Activated CD4-positive, alpha-beta T cell treated with anti-CD3 and anti-CD28 coated beads for 4 hours (primary cell): ENCODE measurements around the gene EIF3K.
"Not testable (repeated sequence)": the region's sequence is repeated elsewhere in the genome, so short reads cannot be mapped to it uniquely, and the experiment has no call there.

ENCODE experiments used
- DNase-seq, 2 donors: peaks; one replicate each; pipeline ENCODE4 v3.0.0-alpha.2; 2020

EIF3K gene

DNA sequence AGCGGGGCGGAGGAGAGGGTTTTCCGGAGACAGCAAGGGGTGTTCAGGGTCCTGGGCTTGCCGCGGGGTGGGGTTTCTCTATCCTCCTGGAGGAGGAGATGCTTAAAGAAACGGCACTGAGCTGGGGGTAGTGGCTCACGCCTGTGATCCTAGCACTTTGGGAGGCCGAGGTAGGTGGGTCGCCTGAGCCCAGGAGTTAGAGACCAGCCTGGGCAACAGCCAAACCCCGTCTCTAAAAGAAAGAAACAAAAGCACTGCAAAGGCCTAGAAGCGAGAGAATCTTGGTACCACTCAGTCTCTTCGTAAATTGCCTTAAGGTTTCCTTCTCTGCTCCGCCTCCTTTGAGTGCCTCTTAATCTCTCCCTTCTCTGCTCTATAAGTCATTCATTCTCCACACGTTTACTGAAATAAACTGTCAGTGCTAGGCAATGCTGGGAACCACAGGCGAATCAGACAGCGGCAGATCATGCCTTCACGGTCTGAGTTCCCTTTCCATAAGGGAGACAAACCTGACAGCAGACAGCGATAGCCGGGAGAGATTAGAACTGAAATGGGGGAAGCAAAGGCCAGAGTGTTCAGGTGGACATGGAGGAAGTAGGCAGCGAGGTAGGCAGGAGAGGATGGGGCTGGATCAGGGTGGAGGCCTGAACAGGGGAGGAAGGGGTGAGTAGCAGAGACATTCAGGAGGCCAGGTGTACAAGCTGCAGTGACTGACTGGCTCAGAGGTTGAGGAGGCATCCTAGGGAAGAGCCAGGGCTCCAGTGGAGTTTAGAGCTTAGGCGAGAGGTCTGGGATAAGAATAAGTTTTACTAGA is 580 bp downstream of the EIF3K start:
- DNase-seq, result no peak

DNA sequence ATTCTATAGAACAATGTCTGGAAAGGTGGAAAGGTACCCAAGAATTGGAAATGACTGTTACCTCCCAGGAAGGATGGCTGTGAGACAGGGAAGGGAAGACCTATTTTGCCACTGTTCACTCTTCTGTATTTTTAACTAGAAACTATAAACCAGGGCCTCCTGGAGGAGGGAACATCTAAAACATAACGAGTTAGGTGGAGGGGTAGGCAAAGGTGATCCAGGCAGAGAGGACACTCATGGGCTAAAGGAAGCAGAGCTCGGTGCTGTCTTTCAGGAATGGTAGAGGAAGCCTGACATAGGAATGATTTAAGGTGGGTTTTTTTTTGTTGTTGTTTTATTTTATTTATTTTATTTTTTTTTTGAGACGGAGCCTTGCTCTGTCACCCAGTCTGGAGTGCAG is 5.8 kb downstream of the EIF3K start:
- no peak for DNase-seq

DNA sequence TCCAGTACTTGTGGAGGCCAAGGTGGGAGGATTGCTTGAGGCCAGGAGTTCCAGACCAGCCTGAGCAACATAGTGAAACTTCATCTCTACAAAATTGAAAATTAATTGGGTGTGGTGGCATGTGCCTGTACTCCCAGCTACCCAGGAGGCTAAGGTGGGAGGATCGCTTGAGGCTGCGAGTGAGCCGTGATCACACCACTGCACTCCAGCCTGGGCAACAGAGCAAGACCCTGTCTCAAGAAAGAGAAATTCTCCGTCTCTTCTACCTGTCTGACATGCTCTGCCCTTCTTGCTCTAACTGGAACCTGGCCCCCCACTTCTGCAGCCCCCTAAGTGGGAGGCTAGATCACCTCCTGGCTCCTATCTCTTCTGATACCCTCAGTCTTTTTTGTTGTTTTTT is 7.4 kb downstream of the EIF3K start:
- DNase-seq, result no peak

DNA sequence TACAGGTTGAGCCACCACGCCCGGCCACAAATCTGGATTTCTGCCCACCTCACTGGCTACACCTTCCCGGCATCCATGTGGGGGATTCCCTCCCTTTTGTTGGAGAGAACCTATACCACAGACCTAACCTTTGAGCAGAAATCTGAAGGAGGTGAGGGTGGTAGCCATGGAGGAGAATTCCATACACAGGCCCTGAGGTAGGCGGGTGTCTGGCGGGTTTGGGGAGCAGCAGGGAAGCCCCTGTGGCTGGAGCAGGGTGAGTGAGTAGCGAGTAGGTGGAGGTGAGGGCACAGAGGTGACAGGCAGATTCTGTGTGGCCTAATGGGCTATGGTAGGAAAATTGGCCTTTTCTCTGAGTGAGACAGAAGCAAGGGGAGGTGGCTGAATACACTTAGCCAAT is 10.6 kb downstream of the EIF3K start:
- no peak for DNase-seq

DNA sequence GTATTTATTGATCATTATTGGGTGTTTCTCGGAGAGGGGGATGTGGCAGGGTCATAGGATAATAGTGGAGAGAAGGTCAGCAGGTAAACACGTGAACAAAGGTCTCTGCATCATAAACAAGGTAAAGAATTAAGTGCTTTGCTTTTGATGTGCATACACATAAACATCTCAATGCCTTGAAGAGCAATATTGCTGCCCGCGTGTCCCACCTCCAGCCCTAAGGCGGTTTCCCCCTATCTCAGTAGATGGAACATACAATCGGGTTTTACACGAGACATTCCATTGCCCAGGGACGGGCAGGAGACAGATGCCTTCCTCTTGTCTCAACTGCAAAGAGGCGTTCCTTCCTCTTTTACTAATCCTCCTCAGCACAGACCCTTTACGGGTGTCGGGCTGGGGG is 12.3 kb downstream of the EIF3K start:
- DNase-seq, result not testable (repeated sequence)

DNA sequence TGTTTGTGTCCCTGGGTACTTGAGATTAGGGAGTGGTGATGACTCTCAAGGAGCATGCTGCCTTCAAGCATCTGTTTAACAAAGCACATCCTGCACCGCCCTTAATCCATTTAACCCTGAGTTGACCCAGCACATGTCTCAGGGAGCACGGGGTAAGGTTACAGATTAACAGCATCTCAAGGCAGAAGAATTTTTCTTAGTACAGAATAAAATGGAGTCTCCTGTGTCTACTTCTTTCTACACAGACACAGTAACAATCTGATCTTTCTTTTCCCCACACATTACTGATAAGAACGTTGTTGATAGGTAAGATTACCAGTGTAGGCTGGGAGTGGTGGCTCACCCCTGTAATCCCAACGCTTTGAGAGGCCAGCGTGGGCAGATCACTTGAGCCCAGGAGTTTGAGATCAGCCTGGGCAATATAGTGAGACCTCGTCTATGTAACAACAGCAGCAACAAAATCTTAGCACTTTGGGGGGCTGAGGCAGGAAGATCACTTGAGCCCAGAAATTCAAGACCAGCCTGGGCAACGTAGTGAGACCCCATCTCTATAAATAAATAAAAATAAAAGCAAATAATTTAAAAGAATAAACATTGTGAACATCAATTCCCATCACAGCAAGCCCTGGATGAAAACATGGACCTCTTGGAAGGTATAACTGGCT is 13.0 kb downstream of the EIF3K start:
- not testable (repeated sequence) for DNase-seq

DNA sequence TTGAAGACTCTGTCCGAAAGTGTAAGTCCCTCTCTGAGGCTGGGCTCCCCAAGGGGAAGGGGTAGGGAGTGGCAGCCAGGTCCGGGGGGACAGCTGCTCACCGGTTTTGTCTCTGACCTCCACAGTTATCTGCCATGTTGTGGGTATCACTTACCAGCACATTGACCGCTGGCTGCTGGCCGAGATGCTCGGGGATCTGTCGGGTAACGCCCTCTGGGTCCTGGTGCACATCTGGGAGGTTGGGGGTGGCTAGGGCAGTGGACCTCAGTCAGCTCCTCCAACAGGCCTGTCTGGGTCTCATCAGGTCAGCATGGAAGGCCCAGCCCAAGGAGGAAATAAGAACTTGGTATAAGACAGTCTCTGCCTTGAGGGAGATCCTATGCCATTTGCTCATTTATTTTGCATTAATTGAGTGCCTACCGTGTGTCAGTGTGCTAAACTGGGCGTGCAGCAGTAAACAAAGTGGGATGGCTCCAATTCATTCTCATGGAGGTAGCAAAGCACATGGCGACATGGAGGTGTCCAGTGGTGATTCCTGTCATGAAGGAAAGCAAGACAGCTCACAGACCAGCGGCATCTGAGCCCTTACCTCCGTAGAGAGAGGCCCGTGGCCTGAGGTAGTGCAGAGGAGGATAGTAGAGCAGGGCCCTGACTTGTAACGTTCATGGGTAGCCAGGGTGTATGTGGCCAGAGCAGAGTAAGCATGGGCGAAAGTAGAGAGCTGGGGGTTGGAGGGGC is 13.7 kb downstream of the EIF3K start:
- no peak for DNase-seq

DNA sequence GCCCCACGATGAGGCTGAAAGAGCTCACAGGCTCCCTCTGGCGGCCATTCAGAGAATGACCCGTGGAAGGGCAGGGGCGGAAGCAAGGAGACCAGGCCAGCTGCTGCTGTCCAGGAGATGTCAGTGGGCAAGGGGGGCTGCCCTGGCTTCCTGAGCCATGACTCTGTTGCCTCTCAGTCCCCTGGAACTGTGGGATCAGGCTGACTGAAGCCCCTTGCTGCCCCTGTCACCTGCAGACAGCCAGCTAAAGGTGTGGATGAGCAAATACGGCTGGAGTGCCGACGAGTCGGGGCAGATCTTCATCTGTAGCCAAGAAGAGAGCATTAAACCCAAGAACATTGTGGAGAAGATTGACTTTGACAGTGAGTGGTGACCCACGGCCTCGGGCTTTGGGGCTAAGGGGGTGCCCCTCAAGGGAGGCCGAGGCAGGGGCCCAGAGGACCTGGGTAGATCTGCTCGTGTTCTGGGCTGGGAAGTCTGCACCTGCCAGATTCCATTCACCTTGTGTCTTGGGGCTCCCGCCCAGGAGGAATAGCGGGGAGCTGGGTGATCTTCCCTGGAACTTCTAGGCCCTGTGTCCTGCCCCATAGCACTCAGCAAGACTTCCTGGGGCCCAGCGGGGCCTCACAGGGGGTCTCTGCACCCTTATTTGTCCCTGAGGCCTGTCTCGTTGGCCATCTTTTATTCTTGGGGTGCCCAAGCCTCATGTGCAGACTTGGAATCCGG is 15.9 kb downstream of the EIF3K start:
- DNase-seq, result peak; percentile 58 to 70

DNA sequence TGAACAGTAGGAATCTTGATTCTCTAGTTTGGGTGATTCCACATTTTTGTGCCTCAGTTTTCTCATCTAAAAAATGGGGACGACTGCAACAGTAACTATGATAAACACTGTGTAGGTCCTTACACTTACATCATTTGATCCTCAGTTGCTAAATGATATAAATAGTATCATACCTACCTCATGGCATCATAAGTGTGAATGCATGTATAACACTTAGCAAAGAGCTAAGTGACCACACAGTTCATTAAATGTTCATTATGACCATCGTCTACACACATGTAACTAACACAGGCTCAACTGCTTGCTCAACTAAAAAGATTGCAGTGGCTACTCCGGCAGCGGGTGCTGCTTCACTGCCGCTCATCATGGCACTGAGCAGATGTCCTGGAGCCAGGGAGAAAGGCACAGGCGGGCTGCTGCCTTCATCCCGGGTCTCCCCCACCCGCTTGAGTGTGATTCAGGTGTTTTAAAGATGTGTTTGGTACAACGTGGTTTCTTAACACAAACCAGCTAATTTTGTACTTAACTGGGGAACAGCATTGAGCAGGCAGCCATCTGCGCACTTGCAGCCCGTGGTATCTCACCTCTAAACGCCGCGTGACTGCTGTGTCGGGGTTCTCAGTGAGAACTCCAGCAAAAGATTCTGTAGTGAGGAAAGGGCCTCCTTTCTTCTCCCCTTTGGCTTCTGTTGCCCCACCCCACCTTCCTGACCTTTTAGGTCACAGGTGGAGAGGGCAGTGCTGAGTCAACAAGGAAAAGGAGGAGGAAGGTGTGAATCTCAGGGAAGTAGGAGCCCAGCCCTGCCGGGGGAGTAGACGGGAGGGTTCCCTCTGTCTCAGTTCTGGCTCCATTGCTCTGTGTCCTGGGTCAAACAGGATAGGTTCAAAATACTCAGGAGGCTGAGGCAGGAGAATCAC is 16.8 kb downstream of the EIF3K start:
- no peak for DNase-seq

DNA sequence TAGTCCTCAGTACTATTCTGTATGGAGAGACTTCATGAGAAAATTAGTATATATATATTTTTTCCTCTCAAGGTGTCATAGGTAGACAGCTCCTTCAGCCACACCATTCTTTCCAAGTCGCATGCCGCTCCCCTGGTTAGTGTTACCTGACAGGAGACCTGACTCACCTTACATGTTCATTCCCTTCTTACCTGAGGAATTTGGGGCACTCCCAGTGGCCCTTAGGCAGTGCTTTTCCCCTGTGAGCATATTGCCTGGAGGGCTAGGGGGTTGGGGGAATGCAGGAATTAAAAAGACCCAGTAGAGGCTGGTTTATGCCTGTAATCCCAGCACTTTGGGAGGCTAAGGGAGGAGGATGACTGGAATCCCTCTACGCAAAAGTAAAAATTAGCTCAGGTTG is 19.5 kb downstream of the EIF3K start:
- DNase-seq, result no peak

DNA sequence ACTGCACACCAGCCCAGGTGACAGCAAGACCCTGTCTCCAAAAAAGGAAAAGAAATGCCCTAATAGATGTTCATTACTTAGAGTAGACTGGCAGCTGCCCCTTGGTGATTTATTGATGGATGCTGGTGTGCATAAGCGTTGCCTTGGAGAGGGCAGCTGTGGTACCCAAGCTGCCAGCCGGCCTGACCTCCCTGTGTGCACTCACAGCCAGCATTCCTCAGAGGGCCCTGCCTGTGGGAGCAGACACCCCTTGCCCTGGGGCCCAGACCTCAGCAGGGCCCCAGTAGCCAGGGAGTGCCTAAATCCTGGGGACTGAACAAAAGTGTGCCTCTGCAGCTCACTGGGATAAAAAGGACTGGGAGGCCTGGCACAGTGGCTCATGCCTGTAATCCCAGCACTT is 20.7 kb downstream of the EIF3K start:
- no peak for DNase-seq

DNA sequence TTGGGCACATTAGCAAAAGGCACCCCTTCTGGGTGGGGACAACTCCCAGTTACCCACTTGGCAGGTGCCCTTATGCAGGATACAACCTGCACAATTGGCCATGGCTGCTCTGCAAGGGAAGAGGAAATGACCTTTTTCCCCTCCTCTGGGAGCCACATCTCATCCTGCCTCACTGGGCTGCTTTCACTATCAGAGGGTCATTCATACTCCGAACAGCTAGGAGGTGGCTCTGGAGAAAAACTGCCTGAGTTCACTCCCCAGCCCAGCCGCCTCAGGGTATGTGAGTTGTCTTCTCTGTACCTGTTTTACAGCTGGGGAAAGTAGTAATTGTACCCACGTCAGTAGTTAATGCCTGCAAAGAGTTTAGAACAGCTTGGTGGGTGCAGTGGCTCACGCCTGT is 21.4 kb downstream of the EIF3K start:
- DNase-seq, result no peak

DNA sequence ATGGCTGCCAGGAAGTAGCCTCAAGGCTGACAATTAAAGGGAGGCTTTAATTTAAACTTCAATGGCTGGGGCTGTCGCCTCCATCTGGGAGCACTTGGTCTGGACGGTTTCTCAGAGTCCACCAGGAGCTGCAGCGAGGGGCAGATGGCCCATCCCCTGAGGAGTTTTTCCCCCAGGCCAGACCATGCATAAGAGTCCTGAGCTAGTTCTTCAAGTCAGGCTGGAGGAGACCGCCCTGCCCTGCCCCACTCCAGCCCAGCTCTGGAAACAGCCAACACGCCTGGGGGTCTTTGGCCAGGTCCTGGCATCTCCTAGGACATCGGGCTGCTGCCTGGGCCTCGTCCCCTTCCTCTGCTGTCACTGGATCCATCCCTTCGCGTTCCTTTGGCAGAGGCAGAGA is 23.2 kb downstream of the EIF3K start:
- DNase-seq, result no peak

DNA sequence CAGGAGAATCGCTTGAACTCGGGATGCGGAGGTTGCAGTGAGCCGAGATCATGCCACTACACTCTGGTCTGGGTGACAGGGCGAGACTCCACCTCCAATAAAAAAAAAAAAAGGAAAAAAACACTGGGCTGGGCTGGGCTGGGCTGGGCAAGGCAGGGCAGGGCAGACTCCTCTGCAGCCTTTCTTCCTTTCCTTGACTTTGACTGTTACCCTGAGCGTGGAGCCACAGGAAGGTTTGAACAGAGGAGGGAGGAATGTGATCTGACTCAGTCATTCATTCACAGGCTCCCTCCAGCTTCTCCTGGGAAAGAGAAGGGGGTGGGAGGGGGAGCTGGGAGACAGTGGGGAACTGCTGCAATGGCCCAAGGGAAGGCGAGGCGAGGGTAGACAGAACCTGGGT is 25.7 kb downstream of the EIF3K start:
- no peak for DNase-seq

DNA sequence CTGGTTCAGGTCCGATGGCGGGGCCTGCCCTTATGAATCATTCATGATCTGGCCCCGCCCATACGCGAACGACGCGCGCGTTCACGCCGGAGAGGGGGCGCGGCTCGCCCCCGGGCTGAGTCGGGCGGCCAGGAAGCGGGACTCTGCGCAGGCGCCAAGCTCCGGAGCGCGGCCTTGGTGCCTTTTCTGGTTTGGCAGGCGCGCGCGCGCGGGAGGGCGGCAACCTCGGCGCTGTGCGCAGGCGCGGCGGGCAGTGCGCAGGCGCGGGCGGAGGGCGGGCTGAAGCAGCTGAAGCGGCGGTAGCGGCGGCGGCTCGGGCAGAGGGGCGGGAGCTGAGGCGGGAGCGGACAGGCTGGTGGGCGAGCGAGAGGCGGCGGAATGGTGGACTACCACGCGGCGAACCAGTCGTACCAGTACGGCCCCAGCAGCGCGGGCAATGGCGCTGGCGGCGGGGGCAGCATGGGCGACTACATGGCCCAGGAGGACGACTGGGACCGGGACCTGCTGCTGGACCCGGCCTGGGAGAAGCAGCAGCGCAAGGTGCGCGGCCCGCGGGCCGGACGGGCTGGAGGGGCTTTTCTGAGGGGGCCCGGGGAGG is 28.5 kb downstream of the EIF3K start, which contains the start of gene ACTN4:
TSS of gene ACTN4 (plus strand) at position 282 of the 598 bp plus-strand sequence. CDS start at position 379, 97 bp downstream.
- peak; percentile 99 to 100 for DNase-seq

DNA sequence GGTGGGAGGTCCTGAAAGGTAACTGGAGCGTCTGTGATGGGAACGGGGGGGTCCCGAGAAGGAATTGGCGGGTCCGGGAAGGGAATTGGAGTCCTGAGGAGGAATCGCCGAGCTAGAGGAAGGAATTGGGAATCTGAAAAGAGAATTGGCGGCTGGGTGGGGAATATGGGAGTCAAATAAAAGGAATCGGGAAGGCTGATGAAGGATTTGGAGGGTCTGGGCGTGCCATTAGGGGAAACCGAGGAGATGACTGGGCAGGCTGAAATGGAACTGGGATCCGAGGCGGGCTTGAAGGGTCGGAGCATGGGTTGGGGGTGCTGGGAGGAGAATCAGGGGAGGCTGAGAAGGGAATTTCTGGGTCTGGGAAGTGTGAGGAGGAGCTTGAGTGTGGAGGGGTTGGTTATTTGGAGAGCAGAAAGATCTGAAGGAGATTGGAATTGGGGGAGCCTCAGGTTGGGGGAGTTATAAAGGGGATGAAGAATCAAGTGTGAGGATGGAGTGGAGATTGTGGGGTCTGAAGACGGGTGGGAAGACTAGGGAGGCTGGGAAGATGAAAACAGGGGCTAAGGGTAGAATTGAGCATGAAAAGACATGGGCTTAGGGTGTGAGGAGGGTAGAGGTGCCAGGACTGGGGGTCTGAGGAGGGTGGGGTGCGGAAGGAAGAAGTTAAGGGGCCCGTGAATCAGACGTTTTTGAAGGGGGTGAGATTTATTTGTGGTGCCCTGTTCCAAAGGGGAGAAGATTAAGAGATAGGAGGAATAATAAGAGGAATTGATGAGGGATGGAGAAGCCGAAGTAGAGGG is 29.2 kb downstream of the EIF3K start:
- DNase-seq, result no peak

DNA sequence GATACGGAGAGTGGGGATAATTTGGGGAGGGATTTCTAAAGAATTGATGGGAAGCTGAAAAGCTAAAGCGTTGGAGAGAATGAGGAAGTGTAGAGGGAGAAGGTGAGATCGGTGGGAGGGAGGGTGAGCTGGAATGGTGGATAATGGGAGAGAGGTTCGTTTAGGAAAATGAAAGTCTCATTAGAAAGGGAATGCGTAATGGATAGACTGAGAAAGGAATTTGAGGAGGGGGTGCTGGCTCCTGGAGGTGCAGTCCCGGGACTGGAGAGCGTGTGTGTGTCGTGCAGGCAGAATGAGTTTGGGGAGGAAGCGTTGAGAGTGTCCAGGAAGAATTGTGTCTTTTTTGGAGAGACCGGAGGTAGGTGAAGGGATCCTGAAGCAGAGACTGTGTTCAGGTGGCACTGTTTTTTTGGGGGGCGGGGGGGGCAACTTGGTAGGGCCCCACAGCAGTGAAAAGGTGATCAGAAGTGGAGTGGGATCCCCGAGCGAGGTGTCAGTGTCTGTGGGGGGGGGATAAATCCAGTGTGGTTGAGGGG is 29.8 kb downstream of the EIF3K start:
- DNase-seq, result no peak

DNA sequence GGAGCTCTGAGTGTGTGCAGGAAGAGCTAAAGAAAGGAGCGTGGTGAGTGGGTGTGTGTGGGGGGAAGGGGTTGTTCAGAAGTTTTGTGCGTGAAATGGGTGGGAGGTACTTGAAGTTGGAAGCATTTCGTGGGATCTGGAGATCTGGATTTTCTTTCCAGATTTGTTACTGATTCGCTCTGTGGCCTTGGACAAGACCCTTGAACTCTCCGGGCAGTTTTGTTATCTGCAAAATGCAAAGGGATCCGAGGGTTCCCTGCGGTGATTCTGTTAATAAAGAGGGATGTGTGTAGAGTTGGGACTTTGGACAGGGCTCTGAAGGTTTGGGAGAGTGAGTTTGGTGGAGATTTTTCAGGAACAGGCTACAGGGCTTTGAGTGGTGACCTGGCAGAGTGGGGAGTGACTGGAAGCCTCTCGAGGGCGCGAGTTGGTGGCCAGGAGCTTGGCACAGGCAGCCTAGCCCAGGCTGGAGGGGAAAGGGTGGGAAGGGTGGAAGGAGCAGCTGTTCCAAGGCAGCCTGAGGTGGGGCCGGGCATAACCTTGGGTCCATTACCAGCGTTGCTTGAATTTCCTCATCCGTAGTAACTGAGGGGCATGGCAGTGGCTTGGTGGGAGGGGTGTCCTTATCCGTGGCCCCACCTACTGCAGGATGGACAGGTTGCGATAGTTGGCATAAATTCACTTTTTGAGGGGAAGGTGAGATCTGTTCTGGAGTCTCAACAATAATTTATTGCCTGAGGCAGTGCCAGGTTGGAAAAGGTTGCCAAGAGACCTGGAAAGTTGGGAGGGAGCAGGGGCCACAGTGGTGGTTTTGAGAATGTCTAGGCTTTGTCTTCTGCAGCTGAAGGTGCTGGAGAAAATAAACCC is 30.6 kb downstream of the EIF3K start:
- DNase-seq, result no peak

DNA sequence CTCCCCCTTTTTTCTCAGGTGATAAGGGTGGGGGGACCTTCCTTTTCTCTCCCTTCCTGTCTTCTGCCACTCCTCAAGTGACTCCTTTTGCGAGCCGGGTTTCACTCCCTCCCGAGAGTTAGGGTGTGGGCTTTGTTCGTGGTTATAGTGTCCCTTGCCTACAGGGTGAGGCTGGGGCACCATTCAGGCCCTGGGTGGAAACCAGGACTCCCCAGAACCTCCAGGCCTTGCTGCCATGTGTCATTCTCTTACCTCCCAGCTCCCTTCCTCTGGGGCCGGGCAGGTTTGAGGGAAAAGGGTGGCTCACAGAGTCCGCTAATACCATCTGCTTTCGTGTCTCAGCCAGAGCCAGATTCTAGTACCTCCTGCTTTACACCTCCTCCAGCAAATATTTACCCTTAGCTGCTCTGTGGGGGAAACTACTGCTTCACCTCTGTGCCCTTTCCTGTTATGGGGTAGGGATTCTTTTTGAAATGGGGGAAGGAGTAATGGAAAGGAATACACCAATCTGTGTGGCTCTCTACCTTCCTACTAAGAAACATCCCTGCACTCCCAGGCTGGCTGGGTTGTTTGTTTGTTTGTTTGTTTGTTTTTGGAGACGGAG is 31.3 kb downstream of the EIF3K start:
- no peak for DNase-seq
